Naive thymus-derived CD4-positive, alpha-beta T cell (primary cell): ENCODE measurements around the gene SLC35G6. TPM values are rescaled to one million over a fixed set of nuclear protein-coding genes. Genes with fewer than 3 reads are reported as not detected.

ENCODE experiments used
- ATAC-seq: fragments of 150-1000 bp; cut with Tn5 transposase; 2 replicates; pipeline ENCODE4 v1.10.0; 2021; ENCODE audit warnings: mild to moderate bottlenecking, moderate library complexity
- CTCF ChIA-PET: fragments of 350-600 bp; sonication (Branson Sonifier 250); formaldehyde crosslinking; loops from one replicate; lab custom pipeline; 2021; ENCODE audit warnings: antibody characterized with exemption; lab: Charles Lee
- POLR2A ChIA-PET: fragments of 350-600 bp; sonication (Branson Sonifier 250); formaldehyde crosslinking; loops from one replicate; lab custom pipeline; 2021; ENCODE audit warnings: antibody characterized with exemption, inconsistent platforms; lab: Charles Lee
- DNase-seq, 9 donors: peaks; one replicate each; pipeline versions ENCODE4 v3.0.0 to v3.0.0-alpha.2; 2020 to 2022; ENCODE audit warnings: mixed read lengths in 1 of 9
- H3K27ac ChIP-seq: one replicate; pipeline ENCODE4 v1.7.0; 2013; ENCODE audit warnings: mild to moderate bottlenecking, low read depth, low read length, moderate library complexity
- H3K27me3 ChIP-seq, 2 donors: one replicate each; pipeline ENCODE4 v1.7.0; 2013; ENCODE audit warnings: low read length in 2 of 2, mild to moderate bottlenecking in 2 of 2, moderate library complexity in 2 of 2; ENCODE audit not compliant: control insufficient read depth in 2 of 2, insufficient read depth in 2 of 2
- H3K36me3 ChIP-seq, 3 experiments: 1 replicate in 2 of 3; 2 replicates in 1 of 3; pipeline ENCODE4 v1.7.0; 2013; ENCODE audit warnings: low read length in 3 of 3, mild to moderate bottlenecking in 3 of 3, moderate library complexity in 1 of 3; ENCODE audit not compliant: insufficient read depth in 3 of 3, control insufficient read depth in 2 of 3
- H3K4me1 ChIP-seq, 2 donors: one replicate each; pipeline ENCODE4 v1.7.0; 2013; ENCODE audit warnings: low read length in 2 of 2, mild to moderate bottlenecking in 2 of 2, moderate library complexity in 1 of 2; ENCODE audit not compliant: control insufficient read depth in 2 of 2, insufficient read depth in 2 of 2
- H3K4me3 ChIP-seq: 2 replicates; pipeline ENCODE4 v1.7.0; 2013; ENCODE audit warnings: mild to moderate bottlenecking, low read length
- H3K9me3 ChIP-seq, 3 experiments: 1 replicate in 2 of 3; 2 replicates in 1 of 3; pipeline ENCODE4 v1.7.0; 2013; ENCODE audit warnings: low read length in 3 of 3; ENCODE audit not compliant: control insufficient read depth in 2 of 3
- H3K27ac Mint-ChIP-seq, 9 donors: one replicate each; pipeline ENCODE4 v1.8.0; 2020 to 2022; ENCODE audit warnings: mixed read lengths in 9 of 9, mild to moderate bottlenecking in 8 of 9, moderate library complexity in 5 of 9, inconsistent platforms in 2 of 9
- H3K27me3 Mint-ChIP-seq, 5 donors: one replicate each; pipeline ENCODE4 v1.8.0; 2021 to 2022; ENCODE audit warnings: mixed read lengths in 5 of 5, mild to moderate bottlenecking in 1 of 5
- H3K36me3 Mint-ChIP-seq, 5 donors: one replicate each; pipeline ENCODE4 v1.8.0; 2020 to 2022; ENCODE audit warnings: mixed read lengths in 5 of 5, mild to moderate bottlenecking in 3 of 5, inconsistent platforms in 1 of 5
- H3K4me1 Mint-ChIP-seq, 7 donors: one replicate each; pipeline ENCODE4 v1.8.0; 2020 to 2022; ENCODE audit warnings: mixed read lengths in 7 of 7, mild to moderate bottlenecking in 3 of 7, inconsistent platforms in 1 of 7
- H3K4me3 Mint-ChIP-seq, 10 donors: one replicate each; pipeline ENCODE4 v1.8.0; 2020 to 2022; ENCODE audit warnings: mild to moderate bottlenecking in 10 of 10, mixed read lengths in 10 of 10, moderate library complexity in 6 of 10, inconsistent platforms in 2 of 10
- H3K9me3 Mint-ChIP-seq, 11 donors: one replicate each; pipeline ENCODE4 v1.8.0; 2020 to 2022; ENCODE audit warnings: mixed read lengths in 11 of 11, mild to moderate bottlenecking in 4 of 11, inconsistent platforms in 1 of 11, moderate library complexity in 1 of 11
- intact Hi-C, 2 donors: fragments of 100-400 bp; cut with micrococcal nuclease; formaldehyde crosslinking; loops; one replicate each; pipeline ENCODE4 v1.15.1; 2023
- polyA plus RNA-seq, 2 donors: library from polyadenylated mRNA; unstranded; fragments of 300-500 nt; fragmentation: Illumina TruSeq; gene quantifications; one replicate each; pipeline ENCODE4 v1.2.3, GENCODE V29; 2021
- total RNA-seq, 6 experiments: library from RNA in 5 of 6; stranded (reverse) in 5 of 6; gene quantifications; 1 replicate in 5 of 6; 2 replicates in 1 of 6; pipeline ENCODE4 v1.2.3 and lab custom pipeline; 2021 to 2026

SLC35G6 gene
- total and polyA plus RNA-seq, 7 experiments from 2014 or later: 0.16 TPM; not detected in 6

DNA sequence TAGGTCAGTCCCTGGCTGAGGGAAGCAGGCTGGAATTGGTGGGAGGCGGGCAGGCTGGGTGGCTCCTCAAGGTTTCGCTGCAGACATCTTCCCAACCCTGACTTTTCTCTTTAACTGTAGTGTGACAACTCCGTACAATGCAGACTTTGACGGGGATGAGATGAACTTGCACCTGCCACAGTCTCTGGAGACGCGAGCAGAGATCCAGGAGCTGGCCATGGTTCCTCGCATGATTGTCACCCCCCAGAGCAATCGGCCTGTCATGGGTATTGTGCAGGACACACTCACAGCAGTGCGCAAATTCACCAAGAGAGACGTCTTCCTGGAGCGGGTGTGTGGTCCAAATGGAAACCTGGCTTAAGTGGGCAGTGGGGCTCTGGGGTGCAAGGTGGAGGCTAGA is 17.9 kb downstream of the SLC35G6 start:
- H3K27ac Mint-ChIP-seq: peak overlapping the region in 1 of 9 donors; percentile 48
- POLR2A ChIA-PET: interaction anchor here (0.6 to 0.7 kb wide), 4 partner anchors 15 to 289 kb away, joined by 3 to 4 read pairs (median 4); no protein-coding TSS in a partner anchor

DNA sequence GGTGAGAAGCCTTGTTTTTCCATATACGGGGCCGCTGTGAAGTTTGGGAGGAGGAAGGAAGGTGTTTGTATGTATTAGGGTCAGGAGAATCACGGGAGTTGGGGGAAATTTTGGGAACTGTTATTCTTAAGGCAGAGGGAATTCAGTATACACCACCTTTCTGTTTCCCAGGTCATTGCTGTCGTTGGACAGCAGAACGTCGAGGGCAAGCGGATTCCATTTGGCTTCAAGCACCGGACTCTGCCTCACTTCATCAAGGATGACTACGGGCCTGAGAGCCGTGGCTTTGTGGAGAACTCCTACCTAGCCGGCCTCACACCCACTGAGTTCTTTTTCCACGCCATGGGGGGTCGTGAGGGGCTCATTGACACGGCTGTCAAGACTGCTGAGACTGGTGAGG is 20.5 kb downstream of the SLC35G6 start:
- H3K27me3 Mint-ChIP-seq: no peaks in the 10 kb centered on the region
- peaks cover 21 to 62% (median 38%) of the 10 kb centered on the region in 5 donors for H3K36me3 Mint-ChIP-seq
- ChIA-PET POLR2A (interaction anchor here (0.8 to 3.2 kb wide), 3 partner anchors 17 to 65 kb away, joined by 4 to 19 read pairs (median 8); partner anchors contain the start of genes POLR2A and ZBTB4), CTCF (interaction anchor here (0.6 to 1.8 kb wide), 3 partner anchors 24 to 100 kb away, joined by 3 to 6 read pairs (median 3); no protein-coding TSS in a partner anchor)
- Histone ChIP-seq H3K4me3 (no peak overlapping the region), H3K36me3 (peaks cover 57 to 95% (median 72%) of the 10 kb centered on the region in 3 experiments), H3K9me3 (no peaks in the 10 kb centered on the region), H3K4me1 (no peaks in the 10 kb centered on the region), H3K27me3 (no peaks in the 10 kb centered on the region), H3K27ac (no peak overlapping the region)
- no peak overlapping the region for H3K4me3 Mint-ChIP-seq
- ATAC-seq: no peak
- intact Hi-C loops: no loop called here
- peaks cover 0 to 3% (median 0%) of the 10 kb centered on the region in 7 donors for H3K4me1 Mint-ChIP-seq
- peaks cover 0 to 1% (median 0%) of the 10 kb centered on the region in 11 donors for H3K9me3 Mint-ChIP-seq
- H3K27ac Mint-ChIP-seq: peak overlapping the region in 1 of 9 donors; percentile 72
- no peak for DNase-seq

More for the DNA sequence above, 17.9 kb downstream of the SLC35G6 start:
- ATAC-seq: no peak
- Histone ChIP-seq H3K27me3 (no peaks in the 10 kb centered on the region), H3K4me1 (no peaks in the 10 kb centered on the region), H3K4me3 (no peak overlapping the region), H3K9me3 (no peaks in the 10 kb centered on the region), H3K36me3 (peaks cover 58 to 88% (median 68%) of the 10 kb centered on the region in 3 experiments), H3K27ac (no peak overlapping the region)
- H3K27me3 Mint-ChIP-seq: no peaks in the 10 kb centered on the region
- peaks cover 0 to 1% (median 0%) of the 10 kb centered on the region in 11 donors for H3K9me3 Mint-ChIP-seq
- H3K36me3 Mint-ChIP-seq: peaks cover 26 to 64% (median 42%) of the 10 kb centered on the region in 5 donors
- intact Hi-C loops: no loop called here
- no peak overlapping the region for H3K4me3 Mint-ChIP-seq
- peaks cover 0 to 10% (median 5%) of the 10 kb centered on the region in 7 donors for H3K4me1 Mint-ChIP-seq
- CTCF ChIA-PET: no interaction called here
- no peak for DNase-seq

GRCh38 chr17:7502171-7502847 is 21.1 kb downstream of the SLC35G6 start:
- intact Hi-C loops: no loop called here
- POLR2A ChIA-PET: interaction anchor here (2.2 to 3.2 kb wide), 2 partner anchors 17 to 66 kb away, joined by 8 to 19 read pairs; partner anchors contain the start of gene POLR2A
- Histone ChIP-seq H3K4me1 (no peaks in the 10 kb centered on the region), H3K9me3 (no peaks in the 10 kb centered on the region), H3K36me3 (peaks cover 51 to 95% (median 71%) of the 10 kb centered on the region in 3 experiments), H3K27me3 (no peaks in the 10 kb centered on the region), H3K4me3 (no peak overlapping the region), H3K27ac (no peak overlapping the region)
- Mint-ChIP-seq H3K4me3 (no peak overlapping the region), H3K4me1 (peaks cover 0 to 3% (median 0%) of the 10 kb centered on the region in 7 donors), H3K27ac (peak overlapping the region in 2 of 9 donors; percentile 33 to 46), H3K9me3 (peaks cover 0 to 1% (median 0%) of the 10 kb centered on the region in 11 donors), H3K27me3 (no peaks in the 10 kb centered on the region), H3K36me3 (peaks cover 18 to 57% (median 35%) of the 10 kb centered on the region in 5 donors)
- CTCF ChIA-PET: interaction anchor here (0.6 to 1.8 kb wide), 5 partner anchors 24 to 100 kb away, joined by 3 to 6 read pairs (median 3); no protein-coding TSS in a partner anchor
- ATAC-seq (no peak), DNase-seq (no peak)

- Histone ChIP-seq H3K36me3 (peaks cover 47 to 94% (median 68%) of the 10 kb centered on the region in 3 experiments), H3K9me3 (no peaks in the 10 kb centered on the region), H3K4me3 (no peak overlapping the region), H3K4me1 (no peaks in the 10 kb centered on the region), H3K27ac (no peak overlapping the region), H3K27me3 (no peaks in the 10 kb centered on the region)
- ATAC-seq: peak; percentile 43
- Mint-ChIP-seq H3K36me3 (peaks cover 18 to 58% (median 35%) of the 10 kb centered on the region in 5 donors), H3K9me3 (peaks cover 0 to 1% (median 0%) of the 10 kb centered on the region in 11 donors), H3K4me1 (peaks cover 0 to 3% (median 0%) of the 10 kb centered on the region in 7 donors), H3K27ac (no peak overlapping the region), H3K4me3 (no peak overlapping the region), H3K27me3 (no peaks in the 10 kb centered on the region)
- intact Hi-C loops: loop anchor here (1.0 kb wide), 2 partner anchors 66 to 147 kb away; no protein-coding TSS in a partner anchor
- ChIA-PET POLR2A (interaction anchor here (2.2 to 3.2 kb wide), 2 partner anchors 18 to 67 kb away, joined by 8 to 19 read pairs; partner anchors contain the start of gene POLR2A), CTCF (interaction anchor here (0.9 to 1.8 kb wide), 3 partner anchors 46 to 67 kb away, joined by 3 to 6 read pairs (median 4); no protein-coding TSS in a partner anchor)
- peak in 2 of 9 donors; percentile 17 to 27 for DNase-seq
Observed at GRCh38 chr17:7502987-7503386, 21.7 kb downstream of the SLC35G6 start.

DNA sequence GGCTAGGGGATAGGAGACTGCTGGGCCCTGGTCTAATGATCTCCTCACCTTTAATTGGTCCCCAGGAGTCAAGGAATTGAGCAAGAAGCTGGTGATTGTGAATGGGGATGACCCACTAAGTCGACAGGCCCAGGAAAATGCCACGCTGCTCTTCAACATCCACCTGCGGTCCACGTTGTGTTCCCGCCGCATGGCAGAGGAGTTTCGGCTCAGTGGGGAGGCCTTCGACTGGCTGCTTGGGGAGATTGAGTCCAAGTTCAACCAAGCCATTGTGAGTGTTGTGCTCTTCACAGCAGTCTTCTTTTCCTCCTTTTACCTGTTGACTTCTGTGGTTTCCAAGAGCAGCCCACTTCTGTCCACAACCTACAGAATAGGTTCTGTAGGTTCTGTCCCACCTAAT is 22.3 kb downstream of the SLC35G6 start:
- Histone ChIP-seq H3K4me3 (no peak overlapping the region), H3K36me3 (peaks cover 42 to 94% (median 64%) of the 10 kb centered on the region in 3 experiments), H3K9me3 (no peaks in the 10 kb centered on the region), H3K27me3 (no peaks in the 10 kb centered on the region), H3K27ac (no peak overlapping the region), H3K4me1 (no peaks in the 10 kb centered on the region)
- Mint-ChIP-seq H3K27ac (peak overlapping the region in 2 of 9 donors; percentile 14 to 17), H3K4me3 (no peak overlapping the region), H3K4me1 (peaks cover 0 to 3% (median 0%) of the 10 kb centered on the region in 7 donors), H3K9me3 (peaks cover 0 to 1% (median 0%) of the 10 kb centered on the region in 11 donors), H3K36me3 (peaks cover 18 to 60% (median 31%) of the 10 kb centered on the region in 5 donors), H3K27me3 (no peaks in the 10 kb centered on the region)
- intact Hi-C loops: loop anchor here (1.0 kb wide), 2 partner anchors 66 to 147 kb away; no protein-coding TSS in a partner anchor
- ATAC-seq (no peak), DNase-seq (no peak)
- ChIA-PET POLR2A (interaction anchor here (0.6 to 3.2 kb wide), 3 partner anchors 19 to 798 kb away, joined by 3 to 19 read pairs (median 8); partner anchors contain the start of gene POLR2A), CTCF (interaction anchor here (0.6 to 1.8 kb wide), 3 partner anchors 47 to 228 kb away, joined by 3 to 6 read pairs (median 4); no protein-coding TSS in a partner anchor)

DNA sequence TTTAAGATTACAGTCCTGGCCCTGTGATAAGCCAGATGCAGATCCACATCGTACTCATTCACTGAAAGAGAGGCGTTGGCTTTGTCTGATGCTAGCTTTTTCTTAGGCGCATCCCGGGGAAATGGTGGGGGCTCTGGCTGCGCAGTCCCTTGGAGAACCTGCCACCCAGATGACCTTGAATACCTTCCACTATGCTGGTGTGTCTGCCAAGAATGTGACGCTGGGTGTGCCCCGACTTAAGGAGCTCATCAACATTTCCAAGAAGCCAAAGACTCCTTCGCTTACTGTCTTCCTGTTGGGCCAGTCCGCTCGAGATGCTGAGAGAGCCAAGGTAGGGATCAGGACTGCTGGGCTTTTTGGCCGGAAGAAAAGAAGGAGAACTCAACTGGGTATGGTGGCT is 26.9 kb downstream of the SLC35G6 start:
- no peak overlapping the region for H3K27ac ChIP-seq
- ATAC-seq (no peak), DNase-seq (no peak)
- H3K4me3 Mint-ChIP-seq: no peak overlapping the region
- ChIA-PET CTCF (interaction anchor here (0.9 to 2.3 kb wide), 2 partner anchors 22 to 72 kb away, joined by 3 to 5 read pairs; partner anchors contain the start of gene TMEM102), POLR2A (interaction anchor here (0.6 to 2.3 kb wide), 5 partner anchors 12 to 178 kb away, joined by 3 to 13 read pairs (median 3); no protein-coding TSS in a partner anchor)
- H3K4me1 ChIP-seq: no peaks in the 10 kb centered on the region
- H3K36me3 Mint-ChIP-seq: peaks cover 10 to 52% (median 20%) of the 10 kb centered on the region in 5 donors
- H3K36me3 ChIP-seq: peaks cover 22 to 95% (median 35%) of the 10 kb centered on the region in 3 experiments
- no peaks in the 10 kb centered on the region for H3K9me3 ChIP-seq
- no peaks in the 10 kb centered on the region for H3K27me3 Mint-ChIP-seq
- H3K4me1 Mint-ChIP-seq: peaks cover 0 to 3% (median 0%) of the 10 kb centered on the region in 7 donors
- H3K4me3 ChIP-seq: no peak overlapping the region
- peak overlapping the region in 2 of 9 donors; percentile 4 to 56 for H3K27ac Mint-ChIP-seq
- no peaks in the 10 kb centered on the region for H3K27me3 ChIP-seq
- intact Hi-C loops: no loop called here
- peaks cover 0 to 1% (median 0%) of the 10 kb centered on the region in 11 donors for H3K9me3 Mint-ChIP-seq
